ENCODE measurements around the gene KPNB1. TPM values are rescaled to one million over a fixed set of nuclear protein-coding genes. Genes with fewer than 3 reads are reported as not detected.

KPNB1 gene
- total RNA-seq, 1 experiment from 2014 or later = 967 TPM

- Mint-ChIP-seq H3K27ac (ENCODE audit: unreplicated experiment) (peak overlapping the region; percentile 10), H3K4me3 (ENCODE audit: unreplicated experiment) (no peak overlapping the region), H3K9me3 (ENCODE audit: unreplicated experiment) (no peaks in the 10 kb centered on the region), H3K27me3 (ENCODE audit: insufficient read depth, unreplicated experiment) (no peaks in the 10 kb centered on the region), H3K36me3 (ENCODE audit: insufficient read depth, unreplicated experiment) (peaks cover 100% of the 10 kb centered on the region), H3K4me1 (ENCODE audit: low read depth, unreplicated experiment) (no peaks in the 10 kb centered on the region)
- intact Hi-C loops (cut with micrococcal nuclease; ENCODE audit: unreplicated experiment) = loop anchor here (5.0 kb wide), 1 partner anchor 138 kb away; no protein-coding TSS in a partner anchor
- POLR2A ChIA-PET = interaction anchor here (0.7 to 3.3 kb wide), 2 partner anchors 14 to 17 kb away, joined by 3 to 30 read pairs; partner anchors contain the start of gene KPNB1
- CTCF ChIA-PET = interaction anchor here (0.6 to 4.5 kb wide), 8 partner anchors 8 to 991 kb away, joined by 3 to 50 read pairs (median 4); partner anchors contain the start of genes KPNB1 and TBX21
- BruUV-seq (replicated peaks) = no TSS peak
- peak; percentile 94 to 98 for TF ChIP-seq CTCF (IDR thresholded peaks at IDR 0.05; ENCODE audit: insufficient read depth in 1 of 2, low read depth in 1 of 2, low read length in 1 of 2, severe bottlenecking in 1 of 2, unreplicated experiment in 1 of 2)
- Histone ChIP-seq H3K4me3 (ENCODE audit: low read depth, low read length) (no peak overlapping the region), H3K9me3 (no peaks in the 10 kb centered on the region), H3K36me3 (ENCODE audit: control insufficient read depth, insufficient read depth, low read length) (peaks cover 28% of the 10 kb centered on the region), H3K27me3 (replicated peaks; ENCODE audit: control insufficient read depth, insufficient read depth, low read length) (no peaks in the 10 kb centered on the region), H3K4me1 (no peaks in the 10 kb centered on the region)
- DNase-seq = peak; percentile 84 to 89
Measured at GRCh38 chr17:47663912-47664623, 14.3 kb downstream of the KPNB1 start.

GRCh38 chr17:47664624-47664941, 14.9 kb downstream of the KPNB1 start:
- BruUV-seq (replicated peaks) = no TSS peak
- H3K36me3 Mint-ChIP-seq (ENCODE audit: insufficient read depth, unreplicated experiment) = peaks cover 100% of the 10 kb centered on the region
- peak overlapping the region; percentile 10 for H3K27ac Mint-ChIP-seq (ENCODE audit: unreplicated experiment)
- no peaks in the 10 kb centered on the region for H3K27me3 Mint-ChIP-seq (ENCODE audit: insufficient read depth, unreplicated experiment)
- no peaks in the 10 kb centered on the region for H3K9me3 Mint-ChIP-seq (ENCODE audit: unreplicated experiment)
- H3K27me3 ChIP-seq (replicated peaks; ENCODE audit: control insufficient read depth, insufficient read depth, low read length) = no peaks in the 10 kb centered on the region
- no peak for DNase-seq
- H3K36me3 ChIP-seq (ENCODE audit: control insufficient read depth, insufficient read depth, low read length) = peaks cover 30% of the 10 kb centered on the region
- no peaks in the 10 kb centered on the region for H3K4me1 ChIP-seq
- H3K4me3 ChIP-seq (ENCODE audit: low read depth, low read length) = no peak overlapping the region
- no peak for TF ChIP-seq CTCF (IDR thresholded peaks at IDR 0.05; ENCODE audit: insufficient read depth in 1 of 2, low read depth in 1 of 2, low read length in 1 of 2, severe bottlenecking in 1 of 2, unreplicated experiment in 1 of 2)
- POLR2A ChIA-PET = interaction anchor here (3.3 kb wide), 1 partner anchor 15 kb away, joined by 30 read pairs; the partner anchor contains the start of gene KPNB1
- no peak overlapping the region for H3K4me3 Mint-ChIP-seq (ENCODE audit: unreplicated experiment)
- CTCF ChIA-PET = interaction anchor here (0.6 to 4.5 kb wide), 6 partner anchors 8 to 991 kb away, joined by 3 to 50 read pairs (median 4); partner anchors contain the start of gene KPNB1
- intact Hi-C loops (cut with micrococcal nuclease; ENCODE audit: unreplicated experiment) = loop anchor here (5.0 kb wide), 1 partner anchor 138 kb away; no protein-coding TSS in a partner anchor
- H3K4me1 Mint-ChIP-seq (ENCODE audit: low read depth, unreplicated experiment) = no peaks in the 10 kb centered on the region
- no peaks in the 10 kb centered on the region for H3K9me3 ChIP-seq

GRCh38 chr17:47665655-47666054, 15.9 kb downstream of the KPNB1 start:
- Mint-ChIP-seq H3K4me3 (ENCODE audit: unreplicated experiment) (no peak overlapping the region), H3K9me3 (ENCODE audit: unreplicated experiment) (no peaks in the 10 kb centered on the region), H3K27me3 (ENCODE audit: insufficient read depth, unreplicated experiment) (no peaks in the 10 kb centered on the region), H3K36me3 (ENCODE audit: insufficient read depth, unreplicated experiment) (peaks cover 100% of the 10 kb centered on the region), H3K4me1 (ENCODE audit: low read depth, unreplicated experiment) (no peaks in the 10 kb centered on the region), H3K27ac (ENCODE audit: unreplicated experiment) (no peak overlapping the region)
- intact Hi-C loops (cut with micrococcal nuclease; ENCODE audit: unreplicated experiment) = no loop called here
- no peaks in the 10 kb centered on the region for H3K27me3 ChIP-seq (replicated peaks; ENCODE audit: control insufficient read depth, insufficient read depth, low read length)
- ChIA-PET POLR2A (interaction anchor here (0.6 to 1.0 kb wide), 3 partner anchors 8 to 90 kb away, joined by 3 to 16 read pairs (median 3); partner anchors contain the start of gene KPNB1), CTCF (interaction anchor here (1.0 to 4.5 kb wide), 3 partner anchors 12 to 42 kb away, joined by 3 to 50 read pairs (median 5); partner anchors contain the start of gene KPNB1)
- H3K4me3 ChIP-seq (ENCODE audit: low read depth, low read length) = no peak overlapping the region
- peaks cover 33% of the 10 kb centered on the region for H3K36me3 ChIP-seq (ENCODE audit: control insufficient read depth, insufficient read depth, low read length)
- DNase-seq = no peak
- no TSS peak for BruUV-seq (replicated peaks)
- no peaks in the 10 kb centered on the region for H3K4me1 ChIP-seq
- no peaks in the 10 kb centered on the region for H3K9me3 ChIP-seq
- TF ChIP-seq CTCF (IDR thresholded peaks at IDR 0.05; ENCODE audit: insufficient read depth in 1 of 2, low read depth in 1 of 2, low read length in 1 of 2, severe bottlenecking in 1 of 2, unreplicated experiment in 1 of 2) = no peak
